AG09309 (cell line): ENCODE data around the gene TADA2A.

ENCODE experiments used
- DNase-seq: peaks from one replicate; pipeline ENCODE4 v3.0.0-alpha.2; 2010; ENCODE audit warnings: low read depth
- H3K4me3 ChIP-seq: 2 replicates; pipeline ENCODE4 v1.5.1; 2011; ENCODE audit warnings: mild to moderate bottlenecking, low read depth, low read length, moderate library complexity; ENCODE audit not compliant: control insufficient read depth
- CTCF ChIP-seq: IDR thresholded peaks from 2 replicates; pipeline ENCODE4 v1.5.1; 2011; ENCODE audit warnings: mild to moderate bottlenecking, low read depth, low read length, inconsistent platforms; ENCODE audit not compliant: insufficient read depth, control insufficient read depth; ENCODE audit errors: missing control alignments

The TADA2A gene

GRCh38 chr17:37470181-37470580 lies 63.5 kb downstream of the TADA2A start:
- no peak for TF ChIP-seq CTCF
- DNase-seq, result no peak
- H3K4me3 ChIP-seq, result no peak overlapping the region

- no peak for TF ChIP-seq CTCF
- DNase-seq, result no peak
- no peak overlapping the region for H3K4me3 ChIP-seq
Measured at GRCh38 chr17:37475731-37476420, 69.2 kb downstream of the TADA2A start.

- DNase-seq, result no peak
- H3K4me3 ChIP-seq, result no peak overlapping the region
- TF ChIP-seq CTCF, result no peak
Measured at GRCh38 chr17:37476431-37477120, 69.9 kb downstream of the TADA2A start.

GRCh38 chr17:37478187-37478586 lies 71.5 kb downstream of the TADA2A start:
- no peak overlapping the region for H3K4me3 ChIP-seq
- TF ChIP-seq CTCF, result no peak
- DNase-seq, result peak; percentile 77

GRCh38 chr17:37479025-37479424 lies 72.3 kb downstream of the TADA2A start:
- no peak overlapping the region for H3K4me3 ChIP-seq
- no peak for DNase-seq
- no peak for TF ChIP-seq CTCF

- DNase-seq, result no peak
- H3K4me3 ChIP-seq, result no peak overlapping the region
- no peak for TF ChIP-seq CTCF
Measured at GRCh38 chr17:37480427-37480826, 73.7 kb downstream of the TADA2A start.
